GM12872 (cell line): ENCODE measurements around the gene KCNIP2.

Experiments used
- TF ChIP-seq, protein P1 (sequence below): IDR thresholded peaks from 3 replicates; pipeline ENCODE4 v1.5.1; 2011; ENCODE audit warnings: low read depth, mild to moderate bottlenecking, low read length, moderate library complexity; ENCODE audit not compliant: insufficient read depth

The KCNIP2 gene

DNA sequence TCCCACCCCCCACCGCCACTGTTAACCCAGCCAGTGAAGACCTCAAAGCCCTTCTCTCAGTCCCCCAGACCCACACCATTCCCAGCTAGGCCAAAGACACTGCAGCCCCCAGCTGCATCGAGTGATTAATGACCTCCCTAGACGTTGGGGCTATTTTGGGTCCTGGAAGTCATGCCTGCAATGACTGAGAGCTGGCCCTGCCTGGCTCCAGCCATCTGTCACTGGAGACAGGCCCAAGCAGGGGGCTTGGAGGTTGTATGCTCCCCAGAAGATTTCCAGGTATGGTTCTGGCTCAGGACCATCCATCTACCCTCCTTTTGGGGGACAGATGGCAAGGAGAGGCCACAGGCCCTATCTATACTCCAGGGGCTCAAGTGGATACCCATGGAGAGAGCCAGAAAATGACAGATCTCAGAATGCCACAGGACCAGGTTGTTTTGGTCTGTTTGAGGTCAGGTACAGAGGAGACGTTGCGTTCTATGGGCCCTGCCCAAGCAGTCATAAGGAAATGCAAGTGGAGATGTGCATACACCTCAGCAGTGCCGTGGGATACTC lies 5.1 kb downstream of the KCNIP2 start:
- TF ChIP-seq, protein P1, sequence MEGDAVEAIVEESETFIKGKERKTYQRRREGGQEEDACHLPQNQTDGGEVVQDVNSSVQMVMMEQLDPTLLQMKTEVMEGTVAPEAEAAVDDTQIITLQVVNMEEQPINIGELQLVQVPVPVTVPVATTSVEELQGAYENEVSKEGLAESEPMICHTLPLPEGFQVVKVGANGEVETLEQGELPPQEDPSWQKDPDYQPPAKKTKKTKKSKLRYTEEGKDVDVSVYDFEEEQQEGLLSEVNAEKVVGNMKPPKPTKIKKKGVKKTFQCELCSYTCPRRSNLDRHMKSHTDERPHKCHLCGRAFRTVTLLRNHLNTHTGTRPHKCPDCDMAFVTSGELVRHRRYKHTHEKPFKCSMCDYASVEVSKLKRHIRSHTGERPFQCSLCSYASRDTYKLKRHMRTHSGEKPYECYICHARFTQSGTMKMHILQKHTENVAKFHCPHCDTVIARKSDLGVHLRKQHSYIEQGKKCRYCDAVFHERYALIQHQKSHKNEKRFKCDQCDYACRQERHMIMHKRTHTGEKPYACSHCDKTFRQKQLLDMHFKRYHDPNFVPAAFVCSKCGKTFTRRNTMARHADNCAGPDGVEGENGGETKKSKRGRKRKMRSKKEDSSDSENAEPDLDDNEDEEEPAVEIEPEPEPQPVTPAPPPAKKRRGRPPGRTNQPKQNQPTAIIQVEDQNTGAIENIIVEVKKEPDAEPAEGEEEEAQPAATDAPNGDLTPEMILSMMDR = no peak

DNA sequence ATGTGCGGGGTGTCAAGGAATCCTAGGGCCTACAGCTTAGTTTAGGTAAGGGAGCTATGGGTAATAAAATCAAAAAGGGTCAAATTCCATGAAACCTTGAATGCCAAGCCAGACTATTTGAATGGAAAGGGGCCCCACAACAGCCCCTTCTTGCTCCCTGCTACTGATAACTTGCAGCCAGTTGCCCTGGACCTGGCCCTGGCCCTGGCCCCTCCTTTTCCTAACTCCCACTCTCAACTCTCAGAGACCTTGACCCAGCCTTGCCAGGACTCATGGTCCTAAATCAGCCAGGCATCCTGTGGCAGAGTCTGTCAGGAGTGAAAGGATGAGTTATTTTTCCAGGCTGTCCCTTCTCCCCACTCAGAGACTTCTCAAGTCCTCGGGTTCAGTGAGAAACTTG lies 5.9 kb downstream of the KCNIP2 start:
- TF ChIP-seq, protein P1 = no peak

DNA sequence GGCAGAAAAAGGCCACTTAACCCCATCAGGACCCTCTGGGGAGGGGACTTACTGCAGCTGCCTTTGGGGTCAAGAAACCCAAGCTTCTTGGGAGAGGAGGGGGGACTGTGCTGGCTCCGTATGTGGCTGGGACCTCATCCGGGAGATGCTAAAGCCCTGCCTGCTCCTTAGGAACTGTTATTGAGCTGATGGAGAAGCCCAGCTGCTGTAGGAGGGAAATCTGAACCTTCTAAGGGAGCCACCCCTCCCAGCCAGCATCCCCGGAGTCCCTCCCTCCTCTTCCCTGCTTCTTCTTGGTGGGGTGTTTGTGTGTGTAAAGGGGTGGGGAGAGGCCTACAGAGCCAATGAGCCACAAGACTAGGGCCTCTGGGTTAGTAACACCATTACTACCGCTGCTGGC lies 8.2 kb downstream of the KCNIP2 start:
- TF ChIP-seq, protein P1 = no peak

DNA sequence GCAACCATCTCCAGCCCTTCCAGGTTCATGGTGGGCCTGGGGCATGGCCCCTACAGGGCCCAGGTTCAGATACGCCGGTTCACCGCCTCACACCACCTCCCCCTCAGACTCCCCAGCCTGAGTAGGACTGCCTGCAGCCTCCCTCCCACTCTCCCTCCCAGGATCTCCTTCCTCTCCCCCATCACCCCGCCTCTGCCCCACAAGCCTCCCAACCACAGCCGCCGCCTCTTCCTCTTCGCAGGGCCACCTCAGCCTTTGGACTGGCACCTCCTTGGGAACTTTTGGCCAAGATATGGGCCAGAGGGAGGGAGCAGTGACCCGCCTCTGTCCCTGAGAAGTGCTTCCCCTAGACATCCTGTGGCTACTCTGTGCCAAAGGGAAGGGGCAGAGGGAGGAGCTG lies 9.3 kb downstream of the KCNIP2 start:
- TF ChIP-seq, protein P1 = no peak

DNA sequence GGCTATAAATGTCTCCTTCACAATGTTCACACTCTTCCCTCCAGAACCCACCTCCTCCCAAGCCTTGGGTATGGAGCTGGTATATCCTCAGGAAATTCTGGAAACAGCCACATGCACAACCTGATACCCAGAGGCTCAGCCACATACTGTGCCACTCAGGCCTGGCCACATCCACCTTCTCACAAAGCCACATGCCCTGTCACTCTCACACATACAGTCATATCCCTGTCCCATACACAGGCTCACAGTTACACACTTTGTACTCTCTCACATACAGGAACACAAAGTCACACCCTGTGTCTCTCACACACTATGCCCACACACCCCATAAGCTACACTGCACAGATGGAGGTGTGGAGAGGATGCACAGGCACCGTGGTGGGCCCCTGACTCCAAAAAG lies 10.1 kb downstream of the KCNIP2 start:
- TF ChIP-seq, protein P1 = no peak

DNA sequence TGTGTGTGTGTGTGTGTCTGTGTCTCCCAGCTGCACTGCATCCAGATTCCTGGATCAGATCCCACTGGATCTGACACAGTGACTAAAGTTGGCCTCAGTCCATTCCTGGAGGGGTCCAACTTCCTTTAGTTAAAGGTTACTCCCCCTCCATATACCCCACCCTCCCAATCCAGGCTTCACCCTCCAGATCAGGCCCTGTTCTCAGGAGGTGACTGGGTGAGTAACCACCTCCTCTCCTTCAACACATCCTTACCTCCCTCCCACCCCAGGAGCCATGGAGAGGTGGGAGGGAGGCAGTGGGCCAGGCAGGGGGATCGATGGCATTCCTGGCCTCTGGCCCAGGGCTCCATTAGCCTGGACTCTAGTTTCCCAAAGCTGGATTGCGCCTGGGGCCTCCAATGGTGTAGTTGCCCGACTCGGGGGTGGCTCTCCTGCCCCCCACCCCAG lies 11.3 kb downstream of the KCNIP2 start:
- TF ChIP-seq, protein P1 = no peak

DNA sequence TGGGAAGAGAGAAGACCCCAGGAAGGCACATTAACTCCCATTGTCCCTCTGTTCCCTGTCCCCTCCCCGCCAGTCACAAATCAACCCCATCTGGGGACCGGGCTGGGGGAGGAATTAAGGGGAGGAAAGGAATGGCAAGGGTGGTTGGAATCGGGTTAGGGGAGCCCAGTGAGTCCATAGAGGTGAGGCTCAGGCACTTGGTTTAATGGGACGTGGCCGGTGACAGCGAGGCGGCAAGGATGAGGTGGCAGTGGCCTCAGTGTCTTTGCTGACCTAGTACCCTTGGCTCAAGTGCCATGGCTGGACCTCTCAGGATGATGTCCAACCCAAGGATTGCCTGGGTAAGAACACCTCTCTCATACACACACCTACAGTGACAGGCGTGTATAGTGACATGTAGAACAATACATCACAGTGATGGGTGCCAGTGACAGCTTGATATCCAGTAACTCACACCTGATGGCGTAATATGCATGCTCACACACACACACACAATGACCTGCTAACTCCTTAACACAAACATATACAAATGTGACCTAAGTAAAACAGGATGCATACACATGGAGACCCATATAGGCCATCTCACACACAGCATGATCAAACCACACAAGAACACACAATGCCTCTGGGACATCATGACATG lies 12.3 kb downstream of the KCNIP2 start:
- TF ChIP-seq, protein P1 = no peak
